GM19043 (cell line): ENCODE results near the gene AK1.

Experiments
- ATAC-seq: cut with Tn5 transposase; IDR thresholded peaks from one replicate; pipeline ENCODE4 v1.9.1; 2021; ENCODE audit warnings: low read depth; ENCODE audit not compliant: unreplicated experiment

The AK1 gene, protein sequence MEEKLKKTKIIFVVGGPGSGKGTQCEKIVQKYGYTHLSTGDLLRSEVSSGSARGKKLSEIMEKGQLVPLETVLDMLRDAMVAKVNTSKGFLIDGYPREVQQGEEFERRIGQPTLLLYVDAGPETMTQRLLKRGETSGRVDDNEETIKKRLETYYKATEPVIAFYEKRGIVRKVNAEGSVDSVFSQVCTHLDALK

DNA sequence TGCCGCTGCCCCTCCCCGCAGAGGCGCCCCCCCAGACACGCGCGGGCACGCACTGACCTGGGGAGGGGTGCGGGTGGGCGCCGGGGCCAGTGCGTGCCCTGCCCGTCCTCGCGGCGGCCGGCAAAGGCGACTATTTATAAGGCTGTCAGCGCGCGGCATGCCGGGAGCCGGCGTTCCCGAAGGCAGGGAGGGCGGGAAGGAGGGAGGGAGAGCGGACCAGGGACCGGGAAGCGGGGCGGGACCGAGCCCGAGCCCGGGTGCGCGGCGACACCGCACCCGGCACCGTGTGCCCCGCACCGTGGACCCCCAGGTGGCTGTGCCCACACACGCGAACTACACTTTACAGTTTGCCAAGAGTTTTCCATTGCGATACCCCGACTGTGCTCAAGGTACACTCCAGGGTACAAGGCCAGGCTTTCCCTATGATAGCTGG, at the start of gene AK1:
Gene AK1 (minus strand): TSS at position 110 of the 433 bp plus-strand sequence. CDS start 3,058 bp downstream, outside the sequence.
- ATAC-seq: no peak

GRCh38 chr9:127926906-127927200, 49.4 kb upstream of the AK1 start:
- no peak for ATAC-seq

DNA sequence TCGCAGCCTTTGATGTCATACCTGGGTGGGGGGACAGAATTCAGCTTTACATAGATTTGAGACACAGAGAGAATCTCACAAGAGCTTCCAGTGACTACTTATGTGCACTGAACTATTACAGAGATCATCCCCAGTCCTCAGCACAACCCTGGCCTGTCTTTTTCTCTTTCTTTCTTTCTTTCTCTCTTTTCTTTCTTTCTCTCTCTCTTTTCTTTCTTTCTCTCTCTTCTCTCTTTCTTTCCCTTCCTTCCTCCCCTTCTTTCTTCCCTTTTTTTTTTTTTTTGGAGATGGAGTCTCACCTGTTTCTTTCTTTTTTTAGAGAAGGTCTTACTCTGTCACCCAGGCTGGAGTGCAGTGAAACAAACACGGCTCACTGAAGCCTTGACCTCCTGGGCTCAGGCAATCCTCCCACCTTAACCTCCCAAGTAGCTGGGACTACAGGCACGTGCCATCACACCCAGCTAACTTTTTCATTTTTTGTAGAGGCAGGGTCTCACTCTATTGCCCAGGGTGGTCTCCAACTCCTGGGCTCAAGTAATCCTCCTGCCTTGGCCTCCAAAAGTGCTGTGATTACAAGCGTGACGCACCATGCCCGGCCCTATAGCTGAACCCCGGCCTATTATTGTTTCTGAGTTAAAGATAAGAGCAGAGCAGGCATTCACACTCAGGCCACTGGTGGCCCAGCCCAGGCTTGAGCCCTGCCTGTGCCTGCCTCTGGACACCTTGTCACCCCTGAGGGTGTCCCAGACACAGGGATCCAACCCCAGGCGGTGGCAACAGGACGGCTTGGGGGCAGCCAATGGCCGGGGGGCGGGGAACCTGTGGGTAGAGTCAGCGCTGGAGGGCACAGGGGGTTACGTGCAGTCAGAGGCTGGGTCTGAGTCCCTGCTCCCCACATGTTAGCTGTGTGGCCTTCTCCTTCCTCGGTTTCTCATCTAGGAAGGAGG, 48.8 kb upstream of the AK1 start:
- ATAC-seq: no peak

DNA sequence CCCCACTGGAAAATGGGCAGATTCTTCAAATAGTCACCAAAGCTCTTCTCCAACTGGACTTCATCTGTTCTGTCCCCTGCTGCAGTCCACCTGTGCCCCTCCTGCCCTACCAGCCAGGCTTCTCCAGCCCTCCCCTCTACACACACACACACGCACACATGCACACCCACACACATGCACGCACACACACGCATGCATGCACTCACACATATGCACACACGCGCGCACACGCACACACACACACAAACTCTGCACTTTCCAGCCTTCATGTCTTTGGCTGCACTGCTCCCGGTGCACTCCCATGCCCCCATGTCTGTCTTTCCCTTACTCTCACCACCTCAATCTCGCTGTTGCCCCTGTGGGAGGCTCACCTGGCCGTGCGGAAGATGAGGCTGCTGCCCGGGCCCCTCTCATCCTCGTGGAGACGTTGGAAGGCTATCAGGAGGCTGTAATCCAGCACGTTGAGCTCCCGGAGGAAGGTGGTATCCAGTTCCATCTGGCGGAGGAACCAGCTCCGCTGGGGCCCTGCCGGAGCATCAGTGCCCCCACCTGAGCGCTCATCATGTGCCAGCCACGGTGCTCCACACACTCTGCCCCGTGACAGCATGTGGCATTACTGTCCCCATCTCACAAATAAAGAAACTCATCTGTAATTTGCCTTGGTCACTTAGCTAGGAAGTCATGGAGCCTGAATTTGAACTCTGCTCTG, 47.4 kb upstream of the AK1 start:
- ATAC-seq: no peak

DNA sequence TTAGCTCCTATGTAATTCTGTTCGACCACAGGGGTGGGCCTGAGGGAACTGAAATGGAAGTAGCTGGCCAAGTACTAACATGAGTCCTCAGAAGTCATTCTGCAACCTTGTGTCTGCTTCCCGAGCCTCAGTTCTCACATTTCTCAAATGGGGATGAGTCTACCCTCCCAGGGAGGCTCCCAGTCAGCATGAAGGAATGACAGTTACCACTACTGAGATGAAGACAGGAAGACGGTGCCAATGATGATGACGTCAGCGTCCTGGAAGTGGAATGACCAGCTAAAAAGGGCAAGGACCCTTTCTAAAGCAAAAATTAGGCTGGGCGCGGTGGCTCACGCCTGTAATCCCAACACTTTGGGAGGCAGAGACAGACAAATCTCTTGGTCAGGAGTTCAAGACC, 46.3 kb upstream of the AK1 start:
- ATAC-seq: no peak

- ATAC-seq: no peak
Measured at GRCh38 chr9:127923046-127923445, 45.6 kb upstream of the AK1 start.

DNA sequence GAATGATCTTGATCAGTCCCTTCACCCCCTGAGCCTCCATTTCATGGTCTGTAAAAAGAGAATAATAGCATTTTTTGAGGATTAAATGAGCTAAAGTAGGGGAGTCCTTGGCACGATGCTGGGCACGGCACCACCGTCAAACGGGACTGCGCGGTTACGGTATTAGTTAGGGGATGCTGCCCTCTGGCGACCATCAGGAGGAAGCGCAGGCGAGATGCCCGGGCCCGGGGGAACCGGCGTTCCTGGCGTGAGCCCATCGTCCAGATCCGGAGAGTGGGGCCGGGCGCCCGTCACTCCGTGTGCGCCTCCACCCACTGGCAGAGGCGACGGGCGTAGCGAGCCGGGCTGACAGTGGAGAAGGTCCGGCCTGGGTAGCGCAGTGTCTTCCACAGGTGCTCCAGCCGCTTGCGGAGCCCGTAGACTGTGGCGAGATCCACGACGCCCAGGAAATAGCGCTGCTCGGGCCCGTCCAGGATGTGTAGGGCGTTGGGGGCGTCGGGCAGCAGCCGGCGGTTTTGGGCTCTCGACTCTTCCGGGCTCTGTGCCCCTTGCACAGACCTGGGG, 44.2 kb upstream of the AK1 start:
- ATAC-seq: no peak

GRCh38 chr9:127920794-127921193, 43.3 kb upstream of the AK1 start:
- ATAC-seq: no peak

DNA sequence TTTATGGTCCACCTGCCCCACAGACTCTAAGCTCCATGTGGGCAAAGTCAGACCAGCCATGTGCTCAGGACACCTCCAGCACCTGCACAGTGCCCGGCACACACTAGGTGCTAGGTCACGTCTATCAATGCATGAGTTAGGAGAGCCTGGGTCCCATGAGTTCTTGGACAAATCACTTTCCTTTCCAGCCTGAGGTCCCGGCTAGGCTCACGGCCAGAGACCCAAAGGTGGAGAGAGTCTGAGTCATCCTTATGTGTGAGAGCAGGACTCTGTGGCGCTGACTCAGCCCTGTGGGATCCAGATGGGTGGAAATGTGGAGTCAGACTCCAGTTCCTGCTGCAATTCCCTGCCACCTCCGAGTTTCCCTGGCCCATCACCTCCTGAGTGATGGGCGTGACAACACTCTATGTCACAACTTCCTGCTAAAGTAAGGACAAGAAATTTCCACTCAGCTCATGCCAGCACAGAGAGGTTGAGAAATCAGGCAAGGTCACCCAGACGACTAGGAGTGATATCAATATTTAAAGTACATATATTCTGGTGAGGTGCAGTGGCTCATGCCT, 41.9 kb upstream of the AK1 start:
- no peak for ATAC-seq

- no peak for ATAC-seq
Measured at GRCh38 chr9:127918183-127919107, 41.0 kb upstream of the AK1 start.

DNA sequence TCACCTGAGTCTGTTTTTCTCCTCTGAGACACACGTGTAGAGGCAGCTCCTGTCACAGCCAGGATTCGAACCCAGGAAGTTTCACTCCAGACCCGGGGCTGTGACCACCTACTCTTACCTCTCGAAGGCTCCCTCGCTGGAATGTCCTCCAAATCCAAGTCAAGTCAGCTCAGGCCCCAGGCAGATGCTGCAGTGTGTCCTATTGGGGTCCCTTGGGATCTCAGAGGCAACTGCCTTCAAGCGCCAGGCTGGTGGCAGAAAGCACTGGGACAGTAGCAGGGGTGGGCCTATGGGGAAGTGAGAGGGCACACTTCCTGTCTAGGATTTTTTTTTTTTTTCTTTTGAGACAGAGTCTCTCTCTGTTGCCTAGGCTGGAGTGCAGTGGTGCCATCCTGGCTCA, 40.1 kb upstream of the AK1 start:
- ATAC-seq: no peak

- peak; percentile 63 for ATAC-seq
Measured at GRCh38 chr9:127916720-127917581, 39.5 kb upstream of the AK1 start, which contains the start of gene ST6GALNAC4. Gene ST6GALNAC4 (minus strand): TSS chr9:127917041. CDS start chr9:127916419, 622 bp downstream.

DNA sequence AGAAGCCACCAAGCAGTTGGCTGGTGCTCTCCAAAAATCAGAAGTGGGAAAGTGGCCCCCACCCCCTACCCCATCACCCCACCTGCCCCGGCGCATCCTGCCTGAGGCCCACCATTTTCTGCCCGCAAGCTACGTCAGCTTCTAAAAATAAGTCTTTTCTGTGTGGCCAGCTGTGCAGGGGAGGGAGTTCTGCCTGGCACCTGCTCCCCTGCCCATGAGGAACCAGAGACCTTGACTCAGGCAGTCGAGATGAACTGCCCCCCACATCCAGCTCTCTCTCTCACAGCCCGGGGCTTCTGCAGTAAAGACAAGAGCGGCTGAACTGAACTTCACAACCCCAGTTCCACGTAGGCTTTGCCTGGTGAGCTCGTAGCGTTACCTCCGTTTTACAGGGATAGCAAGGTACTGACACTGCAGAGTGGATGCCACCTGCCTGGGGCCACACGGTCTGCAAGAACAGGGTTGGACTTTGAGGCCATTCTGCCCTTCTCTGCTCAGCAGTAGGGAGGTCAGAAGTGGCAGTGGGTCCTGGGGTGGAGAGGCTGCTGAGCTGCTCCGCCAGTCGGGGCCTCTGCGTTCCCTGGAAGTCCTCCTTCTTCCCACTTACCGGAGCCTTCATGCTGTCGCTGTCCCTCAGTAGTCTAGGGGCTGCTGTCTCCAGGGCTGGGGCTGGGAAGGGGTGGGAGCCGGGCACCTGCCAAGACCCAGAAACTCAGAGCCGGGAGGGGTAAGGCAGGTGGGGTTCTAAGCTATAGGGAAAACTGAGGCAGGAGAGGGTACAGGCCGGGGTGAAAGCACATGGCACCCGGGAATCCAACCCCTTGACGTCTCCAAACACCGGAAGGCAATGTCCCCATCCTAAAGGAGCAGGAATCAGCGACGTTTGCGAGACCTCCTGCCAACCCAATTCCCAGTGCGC, 38.6 kb upstream of the AK1 start:
- ATAC-seq: no peak

GRCh38 chr9:127915325-127915752, 37.9 kb upstream of the AK1 start:
- no peak for ATAC-seq

DNA sequence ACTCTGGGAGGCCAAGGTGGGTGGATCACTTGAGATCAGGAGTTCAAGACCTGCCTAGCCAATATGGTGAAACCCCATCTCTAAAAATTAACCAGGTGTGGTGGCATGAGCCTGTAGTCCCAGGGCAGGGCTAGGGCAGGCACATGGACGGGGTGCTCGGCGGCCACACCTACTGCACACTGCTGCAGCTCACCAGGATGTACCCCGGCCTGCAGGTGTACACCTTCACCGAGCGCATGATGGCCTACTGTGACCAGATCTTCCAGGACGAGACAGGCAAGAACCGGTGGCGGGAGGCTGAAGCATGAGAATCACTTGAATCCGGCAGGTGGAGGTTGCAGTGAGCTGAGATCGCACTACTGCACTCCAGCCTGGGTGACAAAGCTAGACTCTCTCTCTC, 36.2 kb upstream of the AK1 start:
- no peak for ATAC-seq

GRCh38 chr9:127912882-127913281, 35.4 kb upstream of the AK1 start:
- no peak for ATAC-seq

DNA sequence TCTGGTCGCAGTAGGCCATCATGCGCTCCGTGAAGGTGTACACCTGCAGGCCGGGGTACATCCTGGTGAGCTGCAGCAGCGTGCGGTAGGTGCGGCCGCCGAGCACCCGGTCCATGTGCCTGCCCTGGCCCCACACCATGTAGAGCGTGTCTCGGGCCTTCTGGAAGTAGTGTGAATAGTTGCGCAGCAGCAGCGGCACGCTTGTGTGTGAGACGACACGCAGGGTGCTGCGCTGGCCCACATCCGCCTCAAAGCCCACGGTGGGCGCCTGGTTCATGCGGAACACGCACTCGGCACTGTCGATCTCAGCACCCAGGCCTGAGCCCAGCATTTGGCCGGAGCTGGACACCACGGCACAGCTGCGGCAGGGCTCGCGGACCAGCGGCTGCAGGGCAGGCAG, 34.8 kb upstream of the AK1 start:
- ATAC-seq: no peak
